Measurements from ENCODE around the gene IL18.
"Not testable (repeated sequence)": the region's sequence is repeated elsewhere in the genome, so short reads cannot be mapped to it uniquely, and the experiment has no call there.

The IL18 gene

GRCh38 chr11:112162761-112163546 lies 940 bp downstream of the IL18 start:
- in situ Hi-C loops (cut with MboI; ENCODE audit: low pct_unique_long_range_greater_than_20kb, low sequenced_read_pairs, unreplicated experiment), result no loop called here
- TF ChIP-seq, protein P1, sequence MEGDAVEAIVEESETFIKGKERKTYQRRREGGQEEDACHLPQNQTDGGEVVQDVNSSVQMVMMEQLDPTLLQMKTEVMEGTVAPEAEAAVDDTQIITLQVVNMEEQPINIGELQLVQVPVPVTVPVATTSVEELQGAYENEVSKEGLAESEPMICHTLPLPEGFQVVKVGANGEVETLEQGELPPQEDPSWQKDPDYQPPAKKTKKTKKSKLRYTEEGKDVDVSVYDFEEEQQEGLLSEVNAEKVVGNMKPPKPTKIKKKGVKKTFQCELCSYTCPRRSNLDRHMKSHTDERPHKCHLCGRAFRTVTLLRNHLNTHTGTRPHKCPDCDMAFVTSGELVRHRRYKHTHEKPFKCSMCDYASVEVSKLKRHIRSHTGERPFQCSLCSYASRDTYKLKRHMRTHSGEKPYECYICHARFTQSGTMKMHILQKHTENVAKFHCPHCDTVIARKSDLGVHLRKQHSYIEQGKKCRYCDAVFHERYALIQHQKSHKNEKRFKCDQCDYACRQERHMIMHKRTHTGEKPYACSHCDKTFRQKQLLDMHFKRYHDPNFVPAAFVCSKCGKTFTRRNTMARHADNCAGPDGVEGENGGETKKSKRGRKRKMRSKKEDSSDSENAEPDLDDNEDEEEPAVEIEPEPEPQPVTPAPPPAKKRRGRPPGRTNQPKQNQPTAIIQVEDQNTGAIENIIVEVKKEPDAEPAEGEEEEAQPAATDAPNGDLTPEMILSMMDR (IDR thresholded peaks at IDR 0.05; ENCODE audit: extremely low read depth, insufficient read depth, missing control alignments), result no peak
- no peak for DNase-seq (ENCODE audit: low spot score)

DNA sequence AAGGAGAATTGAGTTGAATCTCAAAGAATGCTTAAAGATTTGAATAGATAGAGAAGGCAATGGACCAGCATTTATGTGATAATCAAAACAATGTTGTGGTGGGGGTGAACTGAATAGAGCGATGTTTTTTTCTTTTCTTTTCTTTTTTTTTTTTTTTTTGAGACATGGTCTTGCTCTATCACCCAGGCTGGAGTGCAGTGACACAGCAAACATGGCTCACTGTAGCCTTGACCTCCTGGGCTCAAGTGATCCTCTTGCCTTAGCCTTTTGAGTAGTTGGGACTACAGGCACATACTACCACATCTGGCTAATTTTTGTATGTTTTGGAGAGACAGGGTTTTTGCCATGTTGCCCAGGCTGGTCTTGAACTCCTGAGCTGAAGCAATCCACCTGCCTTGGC lies 1.7 kb downstream of the IL18 start:
- in situ Hi-C loops (cut with MboI; ENCODE audit: low pct_unique_long_range_greater_than_20kb, low sequenced_read_pairs, unreplicated experiment), result not testable (repeated sequence)

DNA sequence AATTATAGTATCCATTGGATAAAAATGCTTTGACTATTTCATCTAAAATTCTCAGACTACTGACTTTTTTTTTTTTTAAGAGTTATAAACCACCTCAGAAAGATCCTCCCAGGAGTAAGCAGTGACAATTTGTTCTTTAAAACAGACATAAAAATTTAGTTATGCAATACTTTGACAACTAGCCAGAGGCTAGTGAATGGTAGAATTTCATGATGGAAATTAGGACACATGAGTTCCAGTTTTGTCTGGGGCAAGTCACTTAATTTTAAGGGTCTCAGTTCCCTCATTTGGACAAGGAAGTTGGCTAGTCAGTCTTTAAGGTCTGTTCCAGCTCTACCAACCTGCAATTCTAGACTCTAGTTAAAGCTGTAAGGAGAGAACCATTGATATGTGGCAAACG lies 2.9 kb downstream of the IL18 start:
- DNase-seq (ENCODE audit: low spot score), result no peak
- in situ Hi-C loops (cut with MboI; ENCODE audit: low pct_unique_long_range_greater_than_20kb, low sequenced_read_pairs, unreplicated experiment), result no loop called here
- TF ChIP-seq, protein P1 (IDR thresholded peaks at IDR 0.05; ENCODE audit: extremely low read depth, insufficient read depth, missing control alignments), result no peak

More for the DNA sequence above, 1.7 kb downstream of the IL18 start:
- DNase-seq (ENCODE audit: low spot score), result not testable (repeated sequence)

GRCh38 chr11:112160091-112160848 lies 3.6 kb downstream of the IL18 start:
- in situ Hi-C loops (cut with MboI; ENCODE audit: low pct_unique_long_range_greater_than_20kb, low sequenced_read_pairs, unreplicated experiment), result no loop called here
- TF ChIP-seq, protein P1 (IDR thresholded peaks at IDR 0.05; ENCODE audit: extremely low read depth, insufficient read depth, missing control alignments), result no peak
- no peak for DNase-seq (ENCODE audit: low spot score)

DNA sequence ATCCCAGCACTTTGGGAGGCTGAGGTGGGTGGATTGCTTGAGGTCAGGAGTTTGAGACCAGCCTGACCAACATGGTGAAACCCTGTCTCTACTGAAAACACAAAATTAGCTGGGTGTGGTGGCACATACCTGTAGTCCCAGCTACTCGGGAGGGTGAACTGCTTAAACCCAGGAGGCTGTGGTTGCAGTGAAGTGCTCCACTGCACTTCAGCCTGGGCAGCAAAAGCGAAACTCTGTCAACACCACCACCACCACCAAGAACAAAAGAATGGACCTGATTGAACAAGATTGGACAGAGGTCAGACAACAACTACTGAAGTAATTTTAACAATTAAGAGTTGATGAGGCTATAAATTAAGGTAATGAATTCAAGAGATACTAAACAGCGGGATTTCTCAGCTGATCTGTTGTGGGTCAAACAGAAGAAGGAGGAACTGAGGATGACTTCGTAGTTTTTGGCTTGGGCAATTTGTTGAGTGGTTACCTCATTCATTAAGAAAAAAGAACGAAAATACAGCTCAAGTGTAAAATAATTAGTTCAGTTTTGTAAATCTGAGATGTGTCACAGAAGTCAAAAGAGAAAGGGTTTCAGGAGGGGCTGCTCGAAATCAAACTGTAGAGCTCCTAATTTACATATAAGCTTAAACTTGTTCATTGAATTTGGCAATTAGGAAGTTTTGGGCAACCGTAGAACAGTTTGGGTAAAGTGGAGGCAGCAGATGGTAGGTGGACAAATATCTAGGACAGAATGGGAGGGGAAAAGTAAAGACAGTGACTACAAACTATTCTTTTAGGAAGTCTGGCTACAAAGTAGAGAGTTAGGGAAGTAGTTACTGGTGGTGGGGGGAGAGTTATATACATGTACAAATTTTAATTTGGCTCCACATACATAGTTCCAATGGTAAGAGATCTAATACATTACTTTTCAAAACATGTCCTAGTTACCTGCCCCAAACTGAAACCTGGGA lies 4.5 kb downstream of the IL18 start:
- in situ Hi-C loops (cut with MboI; ENCODE audit: low pct_unique_long_range_greater_than_20kb, low sequenced_read_pairs, unreplicated experiment), result no loop called here
- DNase-seq (ENCODE audit: low spot score), result no peak
- TF ChIP-seq, protein P1 (IDR thresholded peaks at IDR 0.05; ENCODE audit: extremely low read depth, insufficient read depth, missing control alignments), result no peak

- TF ChIP-seq, protein P1 (IDR thresholded peaks at IDR 0.05; ENCODE audit: extremely low read depth, insufficient read depth, missing control alignments), result no peak
- in situ Hi-C loops (cut with MboI; ENCODE audit: low pct_unique_long_range_greater_than_20kb, low sequenced_read_pairs, unreplicated experiment), result no loop called here
- DNase-seq (ENCODE audit: low spot score), result no peak
Observed at GRCh38 chr11:112156956-112157766, 6.7 kb downstream of the IL18 start.

All from GM13977 (cell line).